ENCODE measurements around the gene SRPRB.

Gene SRPRB

GRCh38 chr3:133860519-133860918 is 54.9 kb downstream of the SRPRB start:
- no peak overlapping the region for H3K4me2 ChIP-seq (ENCODE audit: low read length)
- H3K79me2 ChIP-seq (ENCODE audit: control insufficient read depth, low read length) = no peaks in the 10 kb centered on the region
- no peak overlapping the region for H3K4me3 ChIP-seq (ENCODE audit: low read length)
- no peak overlapping the region for H3K27ac ChIP-seq (ENCODE audit: low read depth, low read length)
- peaks cover 4% of the 10 kb centered on the region; the same call in 1 of the 2 replicates for H3K27me3 ChIP-seq (ENCODE audit: control insufficient read depth, low read length)
- no peaks in the 10 kb centered on the region for H4K20me1 ChIP-seq (ENCODE audit: control insufficient read depth, insufficient read depth, low read depth, low read length)
- H3F3A ChIP-seq (ENCODE audit: control insufficient read depth, insufficient read depth) = no peaks in the 10 kb centered on the region
- no peaks in the 10 kb centered on the region for H3K9me2 ChIP-seq (replicated peaks; ENCODE audit: control insufficient read depth, low read length)
- no peaks in the 10 kb centered on the region for H3K36me3 ChIP-seq (ENCODE audit: control insufficient read depth, low read length)
- no peaks in the 10 kb centered on the region for H3K9me3 ChIP-seq (ENCODE audit: control insufficient read depth, insufficient read depth, low read length)
- TF ChIP-seq EZH2phosphoT487 (IDR thresholded peaks at IDR 0.05; ENCODE audit: borderline replicate concordance, low read length) (no peak), CTCF (IDR thresholded peaks at IDR 0.05; ENCODE audit: low read depth, low read length, poor library complexity, severe bottlenecking) (no peak)
- H3K4me1 ChIP-seq (ENCODE audit: control insufficient read depth, low read length) = peaks cover 12% of the 10 kb centered on the region

GRCh38 chr3:133862161-133862560 is 56.5 kb downstream of the SRPRB start:
- Histone ChIP-seq H3K27me3 (ENCODE audit: control insufficient read depth, low read length) (peaks cover 4% of the 10 kb centered on the region; the same call in 1 of the 2 replicates), H3K4me2 (ENCODE audit: low read length) (no peak overlapping the region), H3K9me3 (ENCODE audit: control insufficient read depth, insufficient read depth, low read length) (no peaks in the 10 kb centered on the region), H4K20me1 (ENCODE audit: control insufficient read depth, insufficient read depth, low read depth, low read length) (no peaks in the 10 kb centered on the region), H3F3A (ENCODE audit: control insufficient read depth, insufficient read depth) (no peaks in the 10 kb centered on the region), H3K4me1 (ENCODE audit: control insufficient read depth, low read length) (peaks cover 3% of the 10 kb centered on the region; the same call in 1 of the 2 replicates), H3K4me3 (ENCODE audit: low read length) (no peak overlapping the region), H3K36me3 (ENCODE audit: control insufficient read depth, low read length) (no peaks in the 10 kb centered on the region), H3K27ac (ENCODE audit: low read depth, low read length) (no peak overlapping the region), H3K79me2 (ENCODE audit: control insufficient read depth, low read length) (no peaks in the 10 kb centered on the region), H3K9me2 (replicated peaks; ENCODE audit: control insufficient read depth, low read length) (no peaks in the 10 kb centered on the region)
- TF ChIP-seq CTCF (IDR thresholded peaks at IDR 0.05; ENCODE audit: low read depth, low read length, poor library complexity, severe bottlenecking) = no peak
- no peak for TF ChIP-seq EZH2phosphoT487 (IDR thresholded peaks at IDR 0.05; ENCODE audit: borderline replicate concordance, low read length)

- no peaks in the 10 kb centered on the region for H3K36me3 ChIP-seq (ENCODE audit: control insufficient read depth, low read length)
- no peaks in the 10 kb centered on the region for H3K9me2 ChIP-seq (replicated peaks; ENCODE audit: control insufficient read depth, low read length)
- peaks cover 4% of the 10 kb centered on the region; the same call in 1 of the 2 replicates for H3K27me3 ChIP-seq (ENCODE audit: control insufficient read depth, low read length)
- H4K20me1 ChIP-seq (ENCODE audit: control insufficient read depth, insufficient read depth, low read depth, low read length) = no peaks in the 10 kb centered on the region
- TF ChIP-seq EZH2phosphoT487 (IDR thresholded peaks at IDR 0.05; ENCODE audit: borderline replicate concordance, low read length) = no peak
- no peak for TF ChIP-seq CTCF (IDR thresholded peaks at IDR 0.05; ENCODE audit: low read depth, low read length, poor library complexity, severe bottlenecking)
- H3K4me2 ChIP-seq (ENCODE audit: low read length) = no peak overlapping the region
- H3F3A ChIP-seq (ENCODE audit: control insufficient read depth, insufficient read depth) = no peaks in the 10 kb centered on the region
- H3K27ac ChIP-seq (ENCODE audit: low read depth, low read length) = no peak overlapping the region
- H3K4me3 ChIP-seq (ENCODE audit: low read length) = no peak overlapping the region
- H3K4me1 ChIP-seq (ENCODE audit: control insufficient read depth, low read length) = no peaks in the 10 kb centered on the region
- H3K9me3 ChIP-seq (ENCODE audit: control insufficient read depth, insufficient read depth, low read length) = no peaks in the 10 kb centered on the region
- H3K79me2 ChIP-seq (ENCODE audit: control insufficient read depth, low read length) = no peaks in the 10 kb centered on the region
These were observed 58.3 kb downstream of the SRPRB start for GRCh38 chr3:133863911-133864310.
